Embryonic facial prominence (tissue), 1 donor: ENCODE data around the gene CACNB4.
A peak's percentile ranks its signal among the peaks of the same experiment; 100 is the strongest.
"Not testable (repeated sequence)": the region's sequence is repeated elsewhere in the genome, so short reads cannot be mapped to it uniquely, and the experiment has no call there.

Experiments used
- DNase-seq: peaks from one replicate; pipeline ENCODE4 v3.0.0-alpha.2; 2016; ENCODE audit errors: extremely low spot score

The CACNB4 gene

GRCh38 chr2:152050915-152051314, 47.9 kb downstream of the CACNB4 start:
- no peak for DNase-seq

- no peak for DNase-seq
Measured at GRCh38 chr2:152050341-152050740, 48.5 kb downstream of the CACNB4 start.

- DNase-seq: no peak
Measured at GRCh38 chr2:152049541-152049940, 49.3 kb downstream of the CACNB4 start.

GRCh38 chr2:152047824-152048471, 50.9 kb downstream of the CACNB4 start:
- no peak for DNase-seq

- DNase-seq: no peak
Measured at GRCh38 chr2:152046940-152047339, 51.9 kb downstream of the CACNB4 start.

GRCh38 chr2:152042636-152043615, 55.9 kb downstream of the CACNB4 start:
- DNase-seq: no peak

GRCh38 chr2:152038441-152038958, 60.3 kb downstream of the CACNB4 start:
- DNase-seq: no peak

- DNase-seq: no peak
Measured at GRCh38 chr2:152037743-152038435, 61.0 kb downstream of the CACNB4 start.

GRCh38 chr2:152036611-152037469, 62.0 kb downstream of the CACNB4 start:
- DNase-seq: no peak

GRCh38 chr2:152034257-152034801, 64.5 kb downstream of the CACNB4 start:
- DNase-seq: no peak

- DNase-seq: no peak
Measured at GRCh38 chr2:152033011-152033925, 65.6 kb downstream of the CACNB4 start.

GRCh38 chr2:152031747-152032306, 67.0 kb downstream of the CACNB4 start:
- DNase-seq: no peak

- not testable (repeated sequence) for DNase-seq
Measured at GRCh38 chr2:152030596-152031328, 68.1 kb downstream of the CACNB4 start.

- no peak for DNase-seq
Measured at GRCh38 chr2:152028182-152028862, 70.5 kb downstream of the CACNB4 start.

- peak; percentile 75 for DNase-seq
Measured at GRCh38 chr2:152025678-152026287, 73.1 kb downstream of the CACNB4 start.

- no peak for DNase-seq
Measured at GRCh38 chr2:152024477-152024876, 74.4 kb downstream of the CACNB4 start.

- DNase-seq: no peak
Measured at GRCh38 chr2:152022090-152022489, 76.8 kb downstream of the CACNB4 start.

GRCh38 chr2:152021001-152021400, 77.8 kb downstream of the CACNB4 start:
- not testable (repeated sequence) for DNase-seq
